K562 (cell line): ENCODE data around the gene MFSD6L. TPM values are rescaled to one million over a fixed set of nuclear protein-coding genes. Genes with fewer than 3 reads are reported as not detected.

ENCODE experiments used
- ATAC-seq: fragments of 200-7000 bp; cut with Tn5 transposase; 3 replicates; pipeline ENCODE4 v1.9.1; 2020; ENCODE audit warnings: moderate library complexity
- BruUV-seq: library from RNA; stranded (reverse); fragments of 400-500 nt; replicated peaks from 2 replicates; lab custom pipeline; 2021; lab: Mats Ljungman, UMichigan
- CTCF ChIA-PET: fragments of 300-600 bp; formaldehyde crosslinking; extraction: SDS; loops from one replicate; lab custom pipeline; 2021; ENCODE audit warnings: low intra/inter-chr PET ratio; lab: Yijun Ruan, JAX
- POLR2A ChIA-PET: fragments of 300-600, 350-650 bp; sonication (Branson Sonifier 250); formaldehyde crosslinking; extraction: SDS; loops from one replicate; lab custom pipeline; 2021; ENCODE audit warnings: antibody characterized with exemption, inconsistent platforms; lab: Yijun Ruan, JAX
- DNase-seq, 4 experiments: peaks; one replicate each; pipeline versions ENCODE4 v3.0.0 to v3.0.0-alpha.2; 2011 to 2018; ENCODE audit warnings: low spot score in 3 of 4, mixed read lengths in 3 of 4; ENCODE audit errors: extremely low read depth in 1 of 4
- FAIRE-seq: peaks from 2 replicates; lab custom pipeline; 2011; peaks lifted over from hg19 to GRCh38; lab: Jason Lieb, UNC
- H2AFZ ChIP-seq: 2 replicates; pipeline ENCODE4 v1.6.0; 2011; ENCODE audit warnings: low read depth, low read length, control low read depth, inconsistent platforms
- H3K27ac ChIP-seq: fragments of 200-600 bp; 3 replicates; pipeline ENCODE4 v1.8.0; 2011; ENCODE audit warnings: low read depth, mild to moderate bottlenecking, control low read depth, inconsistent platforms, low read length, moderate library complexity, mixed read lengths; ENCODE audit errors: extremely low read depth
- H3K27me3 ChIP-seq, 2 experiments: fragments of 300-600 bp in 1 of 2; 2 replicates in 1 of 2; 3 replicates in 1 of 2; pipeline versions ENCODE4 v1.6.0 to v1.8.0; 2011; ENCODE audit warnings: inconsistent platforms in 2 of 2, low read length in 2 of 2, mild to moderate bottlenecking in 1 of 2, mixed read lengths in 1 of 2, moderate library complexity in 1 of 2; ENCODE audit not compliant: control insufficient read depth in 2 of 2, insufficient read depth in 2 of 2
- H3K36me3 ChIP-seq: fragments of 300-600 bp; 3 replicates; pipeline ENCODE4 v1.8.0; 2011; ENCODE audit warnings: mild to moderate bottlenecking, low read length, inconsistent platforms; ENCODE audit not compliant: control insufficient read depth, insufficient read depth
- H3K4me1 ChIP-seq, 2 experiments: fragments of 200-600 bp in 1 of 2; replicated peaks in 1 of 2; 2 replicates in 1 of 2; 3 replicates in 1 of 2; pipeline versions ENCODE4 v1.5.1 to v1.8.0; 2011; ENCODE audit warnings: inconsistent platforms in 2 of 2, low read length in 2 of 2, mild to moderate bottlenecking in 1 of 2, mixed read lengths in 1 of 2, moderate library complexity in 1 of 2; ENCODE audit not compliant: control insufficient read depth in 2 of 2, insufficient read depth in 2 of 2
- H3K4me2 ChIP-seq: 2 replicates; pipeline ENCODE4 v1.6.1; 2011; ENCODE audit warnings: low read length, control low read depth, inconsistent platforms, mixed read lengths; ENCODE audit not compliant: insufficient read depth
- H3K4me3 ChIP-seq: fragments of 200-600 bp; sonication (generic), shearing (Covaris generic); 2 replicates; pipeline ENCODE4 v1.5.1; 2016; ENCODE audit warnings: control low read depth, inconsistent platforms
- H3K79me2 ChIP-seq: fragments of 200-600 bp; 3 replicates; pipeline ENCODE4 v1.8.0; 2011; ENCODE audit warnings: low read length, inconsistent platforms; ENCODE audit not compliant: control insufficient read depth, insufficient read depth
- H3K9ac ChIP-seq, 2 experiments: 2 replicates each; pipeline versions ENCODE4 v1.6.0 to v1.6.1; 2011; ENCODE audit warnings: low read depth in 2 of 2, low read length in 2 of 2, control low read depth in 1 of 2, inconsistent platforms in 1 of 2, mild to moderate bottlenecking in 1 of 2, mixed read lengths in 1 of 2; ENCODE audit not compliant: insufficient read depth in 1 of 2
- H3K9me1 ChIP-seq: one replicate; pipeline ENCODE4 v1.6.0; 2011; ENCODE audit warnings: inconsistent platforms, mild to moderate bottlenecking, low read length, moderate library complexity; ENCODE audit not compliant: control insufficient read depth, insufficient read depth
- H3K9me3 ChIP-seq: replicated peaks from 2 replicates; pipeline ENCODE4 v1.5.1; 2011; ENCODE audit warnings: low read depth, low read length, inconsistent platforms; ENCODE audit not compliant: control insufficient read depth, insufficient read depth
- H4K20me1 ChIP-seq: replicated peaks from 2 replicates; pipeline ENCODE4 v1.6.1; 2011; ENCODE audit warnings: low read length, inconsistent platforms, mixed read lengths; ENCODE audit not compliant: control insufficient read depth, insufficient read depth
- ARID3B ChIP-seq: fragments of 250-450 bp; sonication (Bioruptor Pico); IDR thresholded peaks from 2 replicates; pipeline ENCODE4 v1.4.0; 2020; ENCODE audit warnings: borderline replicate concordance
- CBFA2T2 ChIP-seq: fragments of 450-650 bp; conservative IDR thresholded peaks from 2 replicates; pipeline ENCODE4 v1.6.1; 2017; ENCODE audit warnings: mild to moderate bottlenecking
- ELF2 ChIP-seq: fragments of 250-450 bp; sonication (Bioruptor Pico); IDR thresholded peaks from 2 replicates; pipeline ENCODE4 v1.5.0; 2021; ENCODE audit warnings: mild to moderate bottlenecking
- ERF ChIP-seq: fragments of 450-650 bp; formaldehyde crosslinking; IDR thresholded peaks from 2 replicates; pipeline ENCODE4 v1.4.0; 2020; ENCODE audit warnings: mild to moderate bottlenecking, mixed read lengths
- PRMT5 ChIP-seq: sonication (generic); formaldehyde crosslinking; IDR thresholded peaks from 2 replicates; pipeline ENCODE4 v1.5.0; 2020; ENCODE audit warnings: missing genetic modification reagents
- TBP ChIP-seq: optimal IDR thresholded peaks from 2 replicates; pipeline ENCODE3; 2011; ENCODE audit warnings: low read depth, low read length, improper control_type of control experiment
- TFE3 ChIP-seq: fragments of 450-650 bp; formaldehyde crosslinking; IDR thresholded peaks from 2 replicates; pipeline ENCODE4 v1.4.0; 2020; ENCODE audit warnings: mild to moderate bottlenecking, mixed read lengths
- ZNF583 ChIP-seq: fragments of 250-450 bp; sonication (Bioruptor Pico); IDR thresholded peaks from 2 replicates; pipeline ENCODE4 v1.4.0; 2020
- WGBS: fragments of 100-300 bp; shearing (Covaris generic); methylation state at CpG from one replicate; pipeline ENCODE4 v1.1.6; 2016; ENCODE audit warnings: low coverage, mixed read lengths; ENCODE audit not compliant: insufficient coverage; ENCODE audit errors: missing lambda C conversion rate; 5-methylcytosine and 5-hydroxymethylcytosine counted together
- in situ Hi-C: fragments of 300-500 bp; cut with MboI; formaldehyde crosslinking; loops from 4 replicates; pipeline ENCODE4 v1.15.0; 2018; ENCODE audit warnings: inconsistent platforms, mixed read lengths
- intact Hi-C: fragments of 100-400 bp; cut with micrococcal nuclease; formaldehyde crosslinking; loops from 2 replicates; pipeline ENCODE4 v1.14.2; 2022
- polyA plus RNA-seq, 8 experiments: library from polyadenylated mRNA; depleted of rRNA in 4 of 8; stranded (reverse) in 5 of 8; unstranded in 3 of 8; fragments of >200 nt; fragmentation: Nextera tagmentation in 2 of 8; fragmentation: Illumina TruSeq in 1 of 8; extraction: Ambion mirVana in 2 of 8; extraction: Trizol in 1 of 8; gene quantifications; 2 replicates each; pipeline versions ENCODE4 v1.2.1 to v1.2.3, GENCODE V29; 2011 to 2014; ENCODE audit warnings: inconsistent platforms in 1 of 8, missing spikeins in 1 of 8
- total RNA-seq, 7 experiments: library from RNA; depleted of rRNA in 6 of 7; stranded (reverse); fragments of >200 nt in 6 of 7; fragmentation: Illumina TruSeq in 2 of 7; extraction: Trizol in 2 of 7; gene quantifications; 2 replicates each; pipeline versions ENCODE4 v1.2.1 to v1.2.3, GENCODE V29; 2011 to 2021; ENCODE audit warnings: low replicate concordance in 1 of 7
- TF ChIP-seq, protein P1 (sequence below): fragments of 250-450 bp; sonication (Bioruptor Pico); IDR thresholded peaks from 2 replicates; pipeline ENCODE4 v1.5.0; 2021
- TF ChIP-seq, protein P2 (sequence below), 2 experiments: fragments of 450-650 bp in 1 of 2; sonication (generic) in 1 of 2; formaldehyde crosslinking; conservative IDR thresholded peaks; 2 replicates each; pipeline versions ENCODE4 v1.4.0 to v1.8.1; 2020 to 2022; ENCODE audit warnings: mild to moderate bottlenecking in 1 of 2, missing genetic modification reagents in 1 of 2
- TF ChIP-seq, protein P3 (sequence below), 3 experiments: IDR thresholded peaks in 2 of 3; conservative IDR thresholded peaks in 1 of 3; 2 replicates each; pipeline ENCODE4 v1.5.1; 2011 to 2012; ENCODE audit warnings: low read length in 3 of 3, mild to moderate bottlenecking in 3 of 3, control low read depth in 2 of 3, improper control_type of control experiment in 1 of 3, inconsistent platforms in 1 of 3, low read depth in 1 of 3, mixed read lengths in 1 of 3, moderate library complexity in 1 of 3; ENCODE audit not compliant: insufficient read depth in 2 of 3

Gene MFSD6L
- total and polyA plus RNA-seq, 9 of the 15 experiments (the other 6 are each of a cell fraction or from before 2014, with no cell fraction given), result not detected

DNA sequence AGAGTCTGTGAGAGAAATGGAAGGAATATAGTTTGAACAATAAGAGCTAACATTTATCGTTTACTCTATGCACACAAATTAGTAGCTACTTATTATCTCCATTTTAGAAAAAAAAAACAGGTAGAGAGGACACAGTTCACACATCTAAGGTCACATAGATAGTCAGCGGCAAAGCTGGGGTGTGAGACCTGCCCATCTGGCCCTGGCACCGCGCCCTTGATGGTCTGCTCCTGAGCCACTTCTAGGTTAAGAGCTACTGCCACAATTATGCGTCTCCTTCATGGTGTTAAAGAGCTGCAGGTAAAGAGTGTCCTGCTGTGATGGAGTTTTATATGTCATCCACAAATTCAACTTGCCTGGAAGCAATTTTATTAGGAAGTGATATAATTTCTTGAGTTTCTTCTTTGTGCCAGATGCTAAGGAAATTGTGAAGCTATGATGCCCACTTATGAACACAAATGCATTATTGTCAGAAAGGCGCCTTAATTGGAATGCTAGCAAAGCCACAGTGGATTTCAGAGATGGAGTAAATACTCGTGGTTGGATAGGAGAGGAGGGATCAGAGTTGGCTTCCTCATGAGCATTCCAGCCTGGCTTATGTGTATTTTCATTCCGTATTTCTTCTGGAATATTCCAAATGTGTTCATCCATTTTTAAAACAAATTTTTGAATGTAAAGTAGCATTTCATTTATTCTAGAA, 21.3 kb upstream of the MFSD6L start (continued):
- TF ChIP-seq, protein P1, sequence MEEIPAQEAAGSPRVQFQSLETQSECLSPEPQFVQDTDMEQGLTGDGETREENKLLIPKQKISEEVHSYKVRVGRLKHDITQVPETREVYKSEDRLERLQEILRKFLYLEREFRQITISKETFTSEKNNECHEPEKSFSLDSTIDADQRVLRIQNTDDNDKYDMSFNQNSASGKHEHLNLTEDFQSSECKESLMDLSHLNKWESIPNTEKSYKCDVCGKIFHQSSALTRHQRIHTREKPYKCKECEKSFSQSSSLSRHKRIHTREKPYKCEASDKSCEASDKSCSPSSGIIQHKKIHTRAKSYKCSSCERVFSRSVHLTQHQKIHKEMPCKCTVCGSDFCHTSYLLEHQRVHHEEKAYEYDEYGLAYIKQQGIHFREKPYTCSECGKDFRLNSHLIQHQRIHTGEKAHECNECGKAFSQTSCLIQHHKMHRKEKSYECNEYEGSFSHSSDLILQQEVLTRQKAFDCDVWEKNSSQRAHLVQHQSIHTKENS, result no peak

GRCh38 chr17:8818654-8819330, 19.6 kb upstream of the MFSD6L start:
- no peak for FAIRE-seq
- no peak overlapping the region for H2AFZ ChIP-seq
- H3K4me2 ChIP-seq, result no peak overlapping the region
- H3K27ac ChIP-seq, result no peak overlapping the region
- no peak for DNase-seq
- H3K4me3 ChIP-seq, result no peak overlapping the region
- no peaks in the 10 kb centered on the region for H3K36me3 ChIP-seq
- TF ChIP-seq, protein P2, sequence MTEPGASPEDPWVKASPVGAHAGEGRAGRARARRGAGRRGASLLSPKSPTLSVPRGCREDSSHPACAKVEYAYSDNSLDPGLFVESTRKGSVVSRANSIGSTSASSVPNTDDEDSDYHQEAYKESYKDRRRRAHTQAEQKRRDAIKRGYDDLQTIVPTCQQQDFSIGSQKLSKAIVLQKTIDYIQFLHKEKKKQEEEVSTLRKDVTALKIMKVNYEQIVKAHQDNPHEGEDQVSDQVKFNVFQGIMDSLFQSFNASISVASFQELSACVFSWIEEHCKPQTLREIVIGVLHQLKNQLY (CRISPR knock-in tag; conservative IDR thresholded peaks at IDR 0.05), result no peak
- TF ChIP-seq TBP, result no peak
- TF ChIP-seq TFE3 (CRISPR knock-in tag), result no peak
- no peak for TF ChIP-seq ZNF583 (CRISPR knock-in tag)
- no peak for TF ChIP-seq ARID3B
- TF ChIP-seq ELF2 (CRISPR knock-in tag), result no peak
- no peak for TF ChIP-seq ERF (CRISPR knock-in tag)
- TF ChIP-seq PRMT5 (CRISPR knock-in tag), result no peak
- TF ChIP-seq, protein P3, sequence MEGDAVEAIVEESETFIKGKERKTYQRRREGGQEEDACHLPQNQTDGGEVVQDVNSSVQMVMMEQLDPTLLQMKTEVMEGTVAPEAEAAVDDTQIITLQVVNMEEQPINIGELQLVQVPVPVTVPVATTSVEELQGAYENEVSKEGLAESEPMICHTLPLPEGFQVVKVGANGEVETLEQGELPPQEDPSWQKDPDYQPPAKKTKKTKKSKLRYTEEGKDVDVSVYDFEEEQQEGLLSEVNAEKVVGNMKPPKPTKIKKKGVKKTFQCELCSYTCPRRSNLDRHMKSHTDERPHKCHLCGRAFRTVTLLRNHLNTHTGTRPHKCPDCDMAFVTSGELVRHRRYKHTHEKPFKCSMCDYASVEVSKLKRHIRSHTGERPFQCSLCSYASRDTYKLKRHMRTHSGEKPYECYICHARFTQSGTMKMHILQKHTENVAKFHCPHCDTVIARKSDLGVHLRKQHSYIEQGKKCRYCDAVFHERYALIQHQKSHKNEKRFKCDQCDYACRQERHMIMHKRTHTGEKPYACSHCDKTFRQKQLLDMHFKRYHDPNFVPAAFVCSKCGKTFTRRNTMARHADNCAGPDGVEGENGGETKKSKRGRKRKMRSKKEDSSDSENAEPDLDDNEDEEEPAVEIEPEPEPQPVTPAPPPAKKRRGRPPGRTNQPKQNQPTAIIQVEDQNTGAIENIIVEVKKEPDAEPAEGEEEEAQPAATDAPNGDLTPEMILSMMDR (IDR thresholded peaks at IDR 0.05 in 2 of 3, conservative IDR thresholded peaks at IDR 0.05 in 1 of 3; ENCODE audit: insufficient read depth in 2 of 3, low read depth in 1 of 3, low read length in 3 of 3), result no peak
- TF ChIP-seq CBFA2T2, result no peak
- in situ Hi-C loops (no loop called here), intact Hi-C loops (no loop called here)
- H3K9me3 ChIP-seq, result no peaks in the 10 kb centered on the region
- ChIA-PET POLR2A (interaction anchor here (0.7 kb wide), 1 partner anchor 67 kb away, joined by 3 read pairs; no protein-coding TSS in a partner anchor), CTCF (no interaction called here)
- H3K9ac ChIP-seq, result no peak overlapping the region
- ATAC-seq, result no peak
- no peaks in the 10 kb centered on the region for H4K20me1 ChIP-seq
- no peaks in the 10 kb centered on the region for H3K9me1 ChIP-seq
- BruUV-seq, result no TSS peak
- no peaks in the 10 kb centered on the region for H3K4me1 ChIP-seq
- no peaks in the 10 kb centered on the region; a peak in 1 of 5 replicates for H3K27me3 ChIP-seq
- 0% methylated on average over 3 of the region's 3 CpGs for WGBS
- H3K79me2 ChIP-seq, result no peaks in the 10 kb centered on the region
